LNCAP (cell line): ENCODE results near the gene ENG.

Experiments used
- CTCF ChIP-seq: fragments of 450-650 bp; IDR thresholded peaks from 2 replicates; pipeline ENCODE4 v1.5.1; 2017; ENCODE audit warnings: mild to moderate bottlenecking

The ENG gene

GRCh38 chr9:127770905-127771569 is 83.4 kb downstream of the ENG start:
- no peak for TF ChIP-seq CTCF

DNA sequence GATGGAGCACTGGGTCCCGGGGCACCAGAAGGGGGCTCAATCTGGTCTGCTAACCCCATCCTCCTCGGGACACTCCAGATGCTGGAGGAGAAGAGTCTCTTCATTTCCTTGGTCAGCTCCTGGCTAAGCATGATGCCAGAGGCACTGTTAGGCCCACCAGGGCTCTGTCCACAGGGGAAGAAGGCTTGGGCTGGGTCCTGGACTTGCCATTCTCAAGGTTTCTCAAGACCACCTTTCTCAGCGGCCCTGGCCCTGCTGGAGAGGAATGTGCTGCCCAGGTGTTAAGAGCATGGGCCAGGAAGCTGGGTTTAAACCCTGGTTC is 83.9 kb downstream of the ENG start:
- no peak for TF ChIP-seq CTCF

GRCh38 chr9:127769929-127770582 is 84.4 kb downstream of the ENG start:
- no peak for TF ChIP-seq CTCF

GRCh38 chr9:127769101-127769500 is 85.4 kb downstream of the ENG start:
- no peak for TF ChIP-seq CTCF

- TF ChIP-seq CTCF: no peak
These were observed 85.8 kb downstream of the ENG start for GRCh38 chr9:127768698-127769097.

- no peak for TF ChIP-seq CTCF
These were observed 86.5 kb downstream of the ENG start for GRCh38 chr9:127767909-127768331.

DNA sequence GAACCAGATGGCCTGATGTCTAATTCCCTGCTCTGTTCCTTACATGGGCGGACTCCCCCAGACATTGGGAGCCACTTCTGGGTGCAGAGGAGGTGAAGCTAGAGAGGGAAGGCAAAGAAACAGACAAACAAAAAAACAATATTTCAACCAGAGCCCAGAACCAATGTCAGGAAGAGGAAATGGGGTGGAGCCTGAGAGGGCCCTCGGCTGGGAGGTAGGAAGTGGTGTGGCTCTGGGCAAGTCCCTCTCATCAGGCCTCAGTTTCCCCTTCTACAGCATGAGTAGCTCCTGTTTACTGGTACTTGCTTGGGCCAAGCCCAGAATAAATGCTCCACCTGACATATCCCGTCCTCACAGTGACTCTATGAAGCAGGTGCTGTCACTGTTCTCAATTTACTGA is 87.0 kb downstream of the ENG start:
- TF ChIP-seq CTCF: no peak
